Activated CD4-positive, alpha-beta T cell treated with anti-CD3 and anti-CD28 coated beads for 24 hours (primary cell): Measurements from ENCODE around the gene DRC1.

Experiments used
- DNase-seq, 2 donors: peaks; one replicate each; pipeline ENCODE4 v3.0.0-alpha.2; 2020; ENCODE audit warnings: low read depth in 2 of 2

Gene DRC1

DNA sequence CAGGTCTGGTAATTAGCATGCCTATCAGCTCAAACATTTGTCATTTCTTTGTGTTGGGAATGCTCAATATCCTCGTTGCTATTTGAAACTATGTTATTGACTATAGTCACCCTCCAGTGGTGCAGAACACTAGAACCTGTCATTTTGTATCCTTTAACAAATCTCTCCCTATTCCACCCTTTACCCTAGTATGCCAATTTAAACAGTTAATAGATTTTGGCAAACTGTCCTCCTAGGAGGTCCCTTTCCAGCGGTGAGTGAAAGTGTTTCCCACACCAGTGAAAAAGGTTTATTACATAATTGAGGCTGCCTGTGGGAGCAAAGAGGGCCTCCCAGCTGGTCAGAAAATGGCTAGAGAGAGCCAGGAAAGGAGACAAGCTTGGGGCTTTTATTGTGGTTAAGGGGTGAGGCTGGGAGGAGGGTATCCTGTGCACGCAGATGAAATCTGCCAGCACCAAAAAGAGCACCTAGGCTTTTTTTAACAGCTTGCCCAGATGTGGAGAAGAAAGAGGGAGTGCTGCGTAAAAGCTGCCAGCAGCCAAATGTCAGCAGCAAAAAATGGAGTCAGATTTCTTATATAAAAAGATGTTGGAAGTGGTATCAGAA is 1.8 kb upstream of the DRC1 start:
- no peak for DNase-seq

DNA sequence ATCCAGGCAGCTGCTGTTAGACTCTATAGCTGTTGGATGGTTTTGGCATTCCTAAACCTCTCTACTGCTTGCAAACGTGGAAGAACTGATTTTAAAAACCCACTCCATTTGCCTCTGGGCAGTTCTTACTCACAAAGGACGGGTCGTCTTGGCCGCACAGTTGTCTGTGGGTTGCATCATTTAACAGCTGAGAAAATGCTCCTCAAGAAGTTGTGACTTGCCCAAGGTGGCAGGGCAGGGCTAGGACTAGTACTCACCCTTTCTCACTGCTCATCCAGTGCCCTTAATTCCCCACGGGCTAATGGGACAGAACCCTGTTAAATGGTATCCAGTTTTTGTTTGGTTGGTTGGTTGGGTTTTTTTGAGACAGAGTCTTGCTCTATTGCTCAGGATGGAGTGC is 997 bp upstream of the DRC1 start:
- DNase-seq = no peak

DNA sequence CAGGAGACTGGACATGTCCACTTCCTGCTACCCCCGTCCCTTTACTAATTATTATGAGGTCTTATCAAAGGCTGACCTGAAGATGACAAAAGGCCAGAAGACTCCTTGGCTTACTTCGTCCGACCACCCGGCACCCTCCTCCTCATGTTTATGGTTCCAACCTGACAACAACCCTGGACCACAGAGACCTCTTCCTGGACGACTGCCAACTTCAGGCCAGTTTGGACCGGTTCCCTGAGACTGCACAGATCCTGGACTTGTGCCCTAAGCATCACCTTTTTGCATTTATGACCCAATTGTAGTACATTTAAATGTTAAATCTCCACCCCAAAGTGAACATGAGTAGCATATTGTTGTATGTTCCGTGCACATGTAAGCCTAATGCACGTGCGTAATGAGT is 5.8 kb downstream of the DRC1 start:
- no peak for DNase-seq

DNA sequence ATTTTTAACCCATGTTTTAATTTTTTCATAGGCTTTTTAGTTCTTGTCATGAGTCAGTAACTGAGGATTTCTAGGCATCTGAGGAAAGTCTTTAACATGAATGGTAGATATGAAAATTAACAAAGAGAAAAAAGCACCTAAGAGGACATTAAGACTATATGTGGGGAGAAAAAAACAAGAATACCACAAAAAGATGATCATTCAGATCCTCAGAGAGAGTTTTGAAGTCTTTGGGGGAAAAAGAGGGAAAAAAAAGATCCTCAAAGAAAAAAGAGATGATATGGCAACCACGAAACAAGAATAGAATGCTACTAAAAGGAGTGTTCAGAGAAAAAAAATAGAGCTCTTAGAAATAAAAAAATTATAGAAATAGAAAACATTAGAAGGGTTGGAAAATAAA is 8.1 kb downstream of the DRC1 start:
- no peak for DNase-seq

DNA sequence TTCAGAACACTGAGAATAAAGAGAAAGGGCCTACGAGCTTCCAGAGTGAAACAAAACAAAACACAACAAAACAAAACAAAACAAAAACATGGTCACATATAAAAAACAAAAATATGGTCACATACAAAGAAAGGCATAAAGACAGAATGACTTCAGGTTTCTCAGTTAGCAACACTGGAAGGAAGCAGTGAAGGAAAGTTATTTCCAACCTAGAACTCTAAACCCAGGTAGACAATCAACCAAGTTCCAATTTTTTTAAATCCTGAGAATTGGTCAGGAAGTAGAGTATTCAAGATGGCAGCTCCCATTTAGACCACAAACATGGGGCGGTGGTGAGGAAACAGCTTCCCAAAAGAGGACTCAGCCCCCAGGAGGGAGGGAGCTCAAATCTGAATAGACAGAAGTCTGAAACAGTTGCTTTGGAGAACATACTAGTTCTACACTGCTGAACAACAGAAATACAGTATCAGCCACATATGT is 9.1 kb downstream of the DRC1 start:
- DNase-seq = no peak

DNA sequence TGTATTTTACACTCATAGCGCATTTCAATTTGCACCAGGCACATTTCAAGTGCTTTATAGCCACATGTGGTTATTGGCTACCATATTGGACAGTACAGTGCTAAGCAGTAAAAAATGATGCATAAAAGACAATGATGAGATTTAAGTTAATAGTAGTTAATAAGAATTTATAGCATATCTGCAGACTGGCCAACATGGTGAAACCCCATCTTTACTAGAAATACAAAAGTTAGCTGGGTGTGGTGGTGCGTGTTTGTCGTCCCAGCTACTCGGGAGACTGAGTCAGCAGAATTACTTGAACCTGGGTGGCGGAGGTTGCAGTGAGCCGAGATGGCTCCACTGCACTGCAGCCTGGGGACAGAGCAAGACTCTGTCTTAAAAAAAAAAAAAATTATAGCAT is 9.7 kb downstream of the DRC1 start:
- no peak for DNase-seq

DNA sequence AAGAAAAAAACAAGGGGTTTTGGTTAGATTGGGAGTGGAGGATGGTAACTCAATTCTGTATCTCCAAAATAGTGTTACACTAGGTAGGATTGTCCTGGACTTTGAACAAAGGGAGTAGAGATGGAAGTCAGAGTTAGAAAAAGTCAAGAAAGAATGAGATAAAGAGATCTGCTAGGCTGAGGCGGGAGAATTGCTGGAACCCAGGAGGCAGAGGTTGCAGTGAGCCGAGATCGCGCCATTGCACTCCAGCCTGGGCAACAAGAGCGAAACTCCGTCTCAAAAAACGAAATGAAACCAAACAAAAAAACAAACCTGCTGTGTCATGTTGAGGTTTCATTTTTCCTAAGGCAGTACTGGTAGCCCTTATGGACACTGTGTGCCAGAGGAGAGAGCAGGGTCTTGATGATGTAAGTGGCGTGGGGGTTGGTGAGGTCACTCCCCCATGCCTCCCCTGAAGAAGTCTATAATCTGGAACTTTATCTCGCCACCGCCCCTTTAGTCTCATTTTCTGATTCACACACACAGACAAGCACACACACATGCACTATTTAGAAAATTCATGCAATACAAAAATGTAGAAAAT is 10.5 kb downstream of the DRC1 start:
- DNase-seq = no peak

DNA sequence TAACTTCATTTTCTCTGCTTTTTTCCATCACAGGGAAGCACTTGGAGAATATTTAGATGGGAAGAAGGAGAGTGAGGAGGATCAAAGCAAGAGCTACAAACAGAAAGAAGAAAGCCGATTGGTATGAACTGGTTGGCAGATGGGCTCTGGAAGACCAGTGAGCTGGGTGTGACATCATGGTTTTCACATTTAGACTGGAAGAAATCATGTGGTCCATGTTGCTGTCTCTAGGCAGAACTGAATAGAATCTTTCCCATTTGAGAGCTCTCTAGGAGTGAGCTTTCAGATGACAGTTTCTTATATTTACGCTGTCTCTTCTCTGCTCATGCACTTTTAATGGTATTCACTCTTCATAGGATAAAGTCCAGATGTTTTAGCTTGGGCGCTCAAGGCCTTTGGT is 12.6 kb downstream of the DRC1 start:
- DNase-seq = no peak

DNA sequence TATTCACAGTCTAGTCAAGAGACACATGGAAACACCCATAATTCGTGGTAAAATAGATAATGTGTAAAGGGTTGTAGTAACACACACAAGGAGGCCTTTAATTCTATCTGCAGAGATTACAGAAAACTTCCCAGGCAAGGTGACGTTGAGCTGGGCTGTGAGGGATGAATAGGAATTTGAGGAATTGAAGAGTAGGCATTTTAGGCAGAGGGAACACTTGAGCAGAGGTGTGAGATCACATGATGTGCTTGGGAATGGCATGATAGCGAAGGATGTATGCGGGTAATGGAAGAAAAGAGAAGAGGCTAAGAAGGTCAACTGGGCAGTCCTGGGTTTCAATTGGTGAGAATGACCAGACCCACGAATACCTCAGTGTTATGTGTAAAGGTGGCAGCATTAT is 20.2 kb downstream of the DRC1 start:
- no peak for DNase-seq

DNA sequence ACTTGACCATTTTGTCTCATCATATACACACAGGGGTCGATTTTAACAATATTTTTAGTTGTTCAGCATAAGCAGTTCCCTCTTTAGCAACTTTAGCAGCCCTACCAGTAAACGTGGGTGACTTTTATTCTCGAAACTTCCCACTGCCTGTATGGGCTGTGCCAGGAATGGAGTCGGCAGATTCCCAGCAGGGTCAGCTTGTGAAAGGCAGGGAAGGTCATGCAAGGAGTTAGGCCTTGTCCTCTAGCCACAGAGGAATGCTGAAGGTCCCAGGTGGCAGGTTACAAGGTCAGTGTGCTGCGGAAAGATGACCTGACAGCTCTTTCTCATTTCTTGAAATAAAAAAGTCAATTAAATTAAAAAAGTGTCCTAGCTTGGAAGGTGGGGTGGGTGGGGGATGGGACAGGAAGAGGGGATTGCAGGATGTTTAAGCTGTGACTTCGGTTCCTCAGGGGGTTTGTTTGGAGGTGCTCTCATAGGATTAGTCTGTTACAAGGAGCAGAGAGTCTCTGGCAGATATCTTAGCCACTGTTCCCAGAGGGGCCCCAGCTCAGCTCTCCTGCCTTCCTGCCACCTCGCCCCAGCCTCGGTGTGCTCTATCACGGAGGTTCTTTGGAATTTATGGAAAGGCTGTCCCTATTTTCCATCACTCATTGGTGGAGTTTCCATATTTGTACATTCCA is 21.4 kb downstream of the DRC1 start:
- DNase-seq = no peak

DNA sequence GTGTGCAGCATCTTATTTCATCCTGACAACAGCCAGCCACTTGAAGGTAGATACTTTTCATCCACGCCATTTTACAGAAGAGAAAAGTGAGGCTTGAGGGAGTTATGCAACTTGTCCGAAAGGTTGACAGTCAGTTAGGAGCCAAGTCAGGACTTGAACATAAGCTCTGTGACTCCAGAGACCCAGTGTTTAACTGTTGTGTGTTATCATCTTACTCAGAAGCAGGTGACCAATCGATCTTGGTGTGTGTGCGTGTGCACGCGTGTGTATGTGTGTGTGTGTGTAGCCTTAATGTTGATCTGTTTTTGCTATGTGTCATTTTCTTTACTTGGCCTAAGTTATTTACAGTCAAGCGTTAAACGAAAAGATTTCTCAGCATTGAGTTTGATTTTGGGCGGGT is 22.0 kb downstream of the DRC1 start:
- DNase-seq = no peak

DNA sequence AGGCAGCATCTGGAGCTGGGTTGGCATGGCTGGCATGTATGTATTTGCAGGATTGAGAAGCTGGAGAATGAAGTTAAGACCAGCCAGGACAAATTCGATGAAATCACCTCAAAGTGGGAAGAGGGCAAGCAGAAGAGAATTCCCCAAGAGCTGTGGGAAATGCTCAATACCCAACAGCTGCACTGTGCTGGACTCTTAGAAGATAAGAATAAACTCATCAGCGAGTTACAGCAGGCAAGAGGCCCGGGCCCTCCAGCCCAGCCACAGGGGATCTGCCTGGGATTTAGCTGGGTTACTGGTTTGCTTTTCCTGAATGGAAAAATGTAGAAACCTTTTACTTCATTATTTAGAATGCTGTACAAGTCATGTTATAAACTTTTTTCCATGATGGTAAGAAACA is 22.5 kb downstream of the DRC1 start:
- DNase-seq = no peak

DNA sequence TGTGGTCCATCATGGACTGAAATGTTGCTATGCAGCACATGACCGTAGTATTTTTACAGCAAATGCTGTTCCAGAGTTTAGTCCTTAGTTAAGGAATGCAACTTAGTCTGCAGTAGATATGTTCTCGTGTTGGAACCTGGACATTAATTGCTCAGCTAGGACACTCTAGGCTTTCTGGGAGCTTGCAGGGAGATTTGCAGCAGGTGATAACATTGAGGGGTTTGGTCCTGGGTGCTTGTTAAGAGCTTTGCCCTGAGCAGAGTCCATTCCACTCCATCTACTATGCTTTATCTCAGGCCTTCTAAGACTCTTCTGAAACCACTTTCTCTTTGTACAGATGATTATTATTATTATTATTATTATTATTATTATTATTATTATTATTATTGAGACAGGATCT is 27.1 kb downstream of the DRC1 start:
- DNase-seq = no peak

DNA sequence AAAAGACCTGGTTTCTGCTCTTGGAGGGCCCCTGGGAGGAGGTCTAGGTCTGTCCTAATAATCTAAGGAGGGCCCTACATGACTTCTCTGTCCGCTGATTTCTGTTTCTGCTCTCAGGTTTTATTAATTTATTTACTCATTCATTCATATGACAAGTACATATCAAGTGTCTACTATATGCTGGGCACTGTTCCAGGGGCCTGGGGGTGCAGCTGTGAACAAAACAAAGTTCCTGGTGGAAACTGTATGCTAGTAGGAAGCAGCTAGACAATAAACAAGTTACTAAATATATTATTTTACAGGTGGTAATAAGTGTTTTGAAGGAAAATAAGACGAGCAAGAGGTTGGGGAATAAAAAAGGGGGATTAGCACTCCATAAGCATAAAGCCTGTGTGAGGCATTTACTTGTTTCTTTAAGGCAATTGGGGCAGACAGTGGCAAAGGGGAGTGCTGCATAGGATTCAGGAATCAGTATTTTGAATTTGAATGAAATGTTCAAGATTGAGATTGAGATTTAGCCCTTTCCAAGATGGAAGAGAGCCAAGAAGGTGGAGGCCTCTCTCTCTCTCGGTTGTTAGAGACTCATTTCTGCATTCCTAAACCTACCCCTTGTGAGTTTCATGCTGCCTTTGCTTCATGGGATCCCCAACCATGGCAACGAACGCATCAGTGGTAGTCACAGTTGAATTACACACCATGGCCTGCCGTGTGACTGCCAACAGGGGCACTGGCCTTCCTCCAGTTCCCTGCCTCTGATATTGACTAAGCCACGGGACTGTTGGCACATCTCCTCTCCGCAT is 28.3 kb downstream of the DRC1 start:
- no peak for DNase-seq

DNA sequence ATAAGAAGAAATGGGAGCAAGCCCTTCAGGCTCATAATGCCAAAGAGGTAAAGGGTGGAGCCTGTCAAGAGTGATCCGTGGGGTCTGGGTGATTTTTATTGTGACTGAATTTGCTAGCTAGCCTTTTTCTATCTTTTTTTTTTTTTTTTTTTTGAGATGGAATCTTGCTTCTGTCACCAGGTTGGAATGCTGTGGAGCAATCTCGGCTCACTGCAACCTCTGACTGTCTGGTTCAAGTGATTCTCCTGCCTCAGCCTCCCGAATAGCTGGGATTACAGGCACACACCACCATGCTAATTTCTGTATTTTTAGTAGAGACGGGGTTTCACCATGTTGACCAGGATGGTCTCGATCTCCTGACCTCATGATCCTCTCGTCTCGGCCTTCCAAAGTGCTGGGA is 29.1 kb downstream of the DRC1 start:
- no peak for DNase-seq

DNA sequence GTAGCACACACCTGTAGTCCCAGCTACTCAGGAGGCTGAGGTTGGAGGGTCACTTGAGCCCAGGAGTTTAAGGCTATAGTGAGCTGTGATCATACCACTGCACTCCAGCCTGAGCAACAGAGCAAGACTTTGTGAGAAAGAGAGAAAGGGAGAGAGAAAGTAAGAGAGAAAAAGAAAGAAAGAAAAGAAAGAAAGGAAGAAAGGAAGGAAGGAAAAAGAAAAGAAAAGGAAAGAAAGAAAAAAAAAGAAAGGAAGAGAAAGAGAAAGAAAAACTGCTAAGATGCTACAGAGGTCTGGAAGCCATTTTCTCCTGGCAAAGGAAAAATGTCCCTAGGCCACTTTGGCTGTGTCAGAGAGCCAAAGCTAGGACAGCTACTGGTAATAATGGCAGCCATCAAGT is 30.6 kb downstream of the DRC1 start:
- no peak for DNase-seq

DNA sequence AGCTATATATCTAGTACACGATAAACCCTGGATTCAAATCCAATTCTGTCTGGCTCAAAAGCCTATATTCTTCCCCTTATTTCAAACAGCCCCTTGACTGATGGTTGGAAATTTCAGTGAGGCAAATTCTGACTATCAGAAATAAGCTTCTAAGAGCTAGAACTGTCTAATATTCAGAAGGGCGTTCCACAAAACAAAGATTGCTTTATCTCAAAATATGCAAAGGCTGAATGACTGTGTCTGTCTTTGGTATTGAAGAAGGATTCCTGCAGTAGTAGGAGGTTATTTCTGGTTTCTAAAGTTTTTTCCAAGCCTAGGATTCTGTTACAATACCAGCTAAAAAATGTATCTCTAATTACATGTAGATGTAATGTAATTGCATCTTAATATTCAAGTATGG is 31.1 kb downstream of the DRC1 start:
- DNase-seq = no peak

DNA sequence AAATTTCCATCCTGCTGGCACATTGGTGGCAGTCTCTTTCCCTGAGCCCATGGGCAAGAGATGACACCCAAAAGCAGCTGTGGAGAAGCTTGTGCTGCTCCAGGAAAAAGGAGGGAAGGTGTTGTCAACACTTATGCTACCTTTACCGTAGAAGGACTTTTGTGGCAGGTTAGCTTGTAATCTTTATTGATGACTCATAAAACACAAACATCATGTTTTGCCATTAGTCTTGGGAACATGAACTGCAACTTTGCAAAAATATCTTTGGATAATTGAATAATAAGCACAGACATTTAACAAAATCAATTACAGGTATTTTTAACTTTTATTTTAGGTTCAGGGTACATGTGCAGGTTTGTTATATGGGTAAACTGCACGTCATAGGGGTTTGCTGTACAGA is 33.4 kb downstream of the DRC1 start:
- no peak for DNase-seq

DNA sequence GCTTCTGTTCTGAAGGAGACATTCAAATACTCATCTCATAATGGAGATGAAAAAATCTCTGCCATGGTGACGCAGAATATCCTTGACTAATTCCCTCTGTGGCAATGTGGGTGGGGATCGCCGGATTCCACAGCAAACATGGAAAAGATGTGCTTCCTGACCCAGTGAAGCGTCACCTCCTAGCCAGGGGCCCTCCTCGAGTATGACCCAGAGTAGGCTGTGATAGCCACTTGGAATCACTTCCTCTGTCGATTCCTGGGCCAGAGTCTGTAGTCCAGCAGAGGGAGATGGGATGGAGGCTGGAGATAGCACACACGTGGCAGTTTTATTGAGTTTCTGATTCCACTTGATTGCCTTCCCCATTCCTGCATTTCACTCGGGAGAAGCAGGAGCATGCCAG is 36.8 kb downstream of the DRC1 start:
- no peak for DNase-seq

DNA sequence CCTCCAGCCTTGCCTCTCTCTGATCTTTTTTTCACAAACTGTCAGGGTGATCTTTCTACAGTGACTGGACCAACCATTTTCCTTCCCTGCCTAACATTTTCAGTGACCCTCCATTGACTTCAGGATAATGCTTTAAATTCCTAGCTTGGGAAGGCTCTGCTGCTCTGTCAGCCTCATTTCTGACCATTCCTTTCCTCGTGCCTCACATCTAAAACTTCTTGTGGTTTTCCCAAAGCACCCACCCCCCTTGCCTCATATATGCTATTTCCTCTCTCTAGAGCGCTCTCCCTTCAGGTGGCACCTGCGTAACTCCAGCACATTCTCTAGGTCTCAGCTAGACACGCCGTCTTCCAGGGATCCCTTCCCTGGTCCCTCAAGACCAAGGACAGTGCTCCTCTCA is 37.2 kb downstream of the DRC1 start:
- no peak for DNase-seq

DNA sequence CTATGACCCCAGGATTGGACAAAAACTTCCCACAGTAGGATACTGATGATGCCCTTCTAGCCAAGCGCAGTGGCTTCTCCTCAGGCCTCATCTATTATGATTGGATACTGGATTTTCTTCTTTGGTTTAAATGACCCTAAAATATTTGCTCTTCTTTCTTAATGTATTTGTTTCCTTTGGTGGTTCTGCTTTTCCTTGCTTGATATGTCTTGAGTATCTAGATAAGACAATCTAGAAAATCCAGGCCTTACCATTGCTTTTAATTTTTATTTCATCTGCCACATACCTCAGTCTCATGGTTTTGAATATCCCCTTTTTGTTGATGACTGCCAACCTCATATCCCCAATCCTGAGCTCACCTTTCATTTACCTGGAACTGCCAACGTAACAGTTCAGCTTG is 40.6 kb downstream of the DRC1 start:
- DNase-seq = no peak

DNA sequence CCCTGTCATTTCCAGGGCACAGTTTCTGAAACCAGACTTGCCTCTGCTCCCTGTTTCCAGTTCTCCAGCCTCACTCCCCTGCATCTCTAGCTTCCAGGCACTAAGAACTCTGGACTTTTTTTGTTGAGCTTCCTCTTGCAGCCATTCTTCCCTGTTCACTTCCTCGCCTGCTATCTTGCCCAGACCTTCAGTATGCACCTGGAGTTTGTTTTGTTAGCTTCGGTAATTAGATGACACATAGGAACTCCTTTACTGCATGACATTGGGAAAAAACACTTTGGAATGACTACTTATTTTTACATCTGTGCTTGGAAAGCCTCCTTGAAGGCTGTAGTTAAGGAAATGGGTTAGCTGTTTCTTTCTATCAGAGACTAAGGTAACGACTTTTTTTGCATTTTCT is 41.0 kb downstream of the DRC1 start:
- no peak for DNase-seq

DNA sequence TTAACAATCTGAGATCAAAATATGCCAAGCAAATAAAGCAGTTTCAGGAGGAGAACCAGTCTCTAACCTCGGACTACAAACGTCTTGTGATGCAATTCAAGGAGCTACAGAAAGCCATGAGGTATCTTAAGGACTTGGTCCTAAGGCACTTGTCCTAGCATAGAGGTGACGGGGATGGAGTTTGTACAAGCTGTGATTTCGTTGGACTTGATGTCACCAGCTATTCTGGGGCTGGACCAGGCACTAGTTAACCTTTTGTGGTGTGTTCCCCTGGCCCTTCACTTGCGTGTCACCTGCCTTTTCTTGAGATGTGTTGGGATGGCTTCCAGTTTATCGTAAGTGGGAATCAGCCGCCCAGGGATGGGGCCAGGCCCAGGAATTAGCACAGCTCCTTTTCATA is 42.5 kb downstream of the DRC1 start:
- no peak for DNase-seq
